H9 (cell line): Measurements from ENCODE around the gene PALM2AKAP2. TPM values are rescaled to one million over a fixed set of nuclear protein-coding genes. Genes with fewer than 3 reads are reported as not detected.

Experiments
- DNase-seq: peaks from one replicate; pipeline ENCODE4 v3.0.0-alpha.2; 2017
- H2AFZ ChIP-seq: one replicate; pipeline ENCODE4 v1.6.1; 2013; ENCODE audit warnings: mild to moderate bottlenecking, low read length, control low read depth, moderate library complexity
- H2AK5ac ChIP-seq: 2 replicates; pipeline ENCODE4 v1.6.1; 2013; ENCODE audit warnings: low read length, control low read depth, mixed read lengths; ENCODE audit not compliant: insufficient read length
- H2BK120ac ChIP-seq: one replicate; pipeline ENCODE4 v1.6.1; 2013; ENCODE audit warnings: low read depth, mild to moderate bottlenecking, low read length, control low read depth, inconsistent platforms; ENCODE audit not compliant: poor library complexity, severe bottlenecking
- H2BK12ac ChIP-seq: 2 replicates; pipeline ENCODE4 v1.6.1; 2013; ENCODE audit warnings: low read length, control low read depth, mixed read lengths, low read depth; ENCODE audit not compliant: insufficient read length
- H2BK15ac ChIP-seq: 2 replicates; pipeline ENCODE4 v1.6.1; 2013; ENCODE audit warnings: low read depth, low read length, control low read depth
- H2BK20ac ChIP-seq: one replicate; pipeline ENCODE4 v1.6.1; 2013; ENCODE audit warnings: low read depth, mild to moderate bottlenecking, low read length, control low read depth, inconsistent platforms; ENCODE audit not compliant: poor library complexity, severe bottlenecking
- H2BK5ac ChIP-seq: 2 replicates; pipeline ENCODE4 v1.6.1; 2013; ENCODE audit warnings: low read length, control low read depth, mixed read lengths; ENCODE audit not compliant: insufficient read length
- H3K14ac ChIP-seq: 2 replicates; pipeline ENCODE4 v1.6.1; 2013; ENCODE audit warnings: low read length, control low read depth; ENCODE audit not compliant: insufficient read depth
- H3K18ac ChIP-seq: 2 replicates; pipeline ENCODE4 v1.6.1; 2013; ENCODE audit warnings: low read depth, mild to moderate bottlenecking, mixed read lengths, low read length, control low read depth; ENCODE audit not compliant: insufficient read length
- H3K23ac ChIP-seq: 2 replicates; pipeline ENCODE4 v1.6.1; 2013; ENCODE audit warnings: low read length, control low read depth, mixed read lengths, low read depth; ENCODE audit not compliant: insufficient read length
- H3K23me2 ChIP-seq: 2 replicates; pipeline ENCODE4 v1.6.1; 2013; ENCODE audit warnings: low read depth, mild to moderate bottlenecking, mixed read lengths, low read length, control low read depth; ENCODE audit not compliant: insufficient read length, poor library complexity, severe bottlenecking
- H3K27ac ChIP-seq: 2 replicates; pipeline ENCODE4 v1.5.1; 2013; ENCODE audit warnings: low read length, control low read depth, mixed read lengths, low read depth; ENCODE audit not compliant: insufficient read length
- H3K27me3 ChIP-seq: 2 replicates; pipeline ENCODE4 v1.6.1; 2013; ENCODE audit warnings: low read length, control low read depth, inconsistent platforms; ENCODE audit not compliant: insufficient read depth
- H3K4ac ChIP-seq: 2 replicates; pipeline ENCODE4 v1.6.1; 2013; ENCODE audit warnings: low read depth, mild to moderate bottlenecking, control low read depth, inconsistent platforms, low read length, moderate library complexity
- H3K4me1 ChIP-seq: 2 replicates; pipeline ENCODE4 v1.6.1; 2013; ENCODE audit warnings: low read length, control low read depth, inconsistent platforms; ENCODE audit not compliant: insufficient read depth
- H3K4me2 ChIP-seq: 2 replicates; pipeline ENCODE4 v1.6.1; 2013; ENCODE audit warnings: low read length, control low read depth, mixed read lengths; ENCODE audit not compliant: insufficient read length, insufficient read depth
- H3K56ac ChIP-seq: 2 replicates; pipeline ENCODE4 v1.6.1; 2013; ENCODE audit warnings: low read depth, mild to moderate bottlenecking, mixed read lengths, low read length, control low read depth; ENCODE audit not compliant: insufficient read length
- H3K79me1 ChIP-seq: 2 replicates; pipeline ENCODE4 v1.6.1; 2013; ENCODE audit warnings: low read depth, mild to moderate bottlenecking, moderate library complexity, low read length, control low read depth, inconsistent platforms; ENCODE audit not compliant: insufficient read depth, poor library complexity, severe bottlenecking
- H3K79me2 ChIP-seq: 2 replicates; pipeline ENCODE4 v1.6.1; 2013; ENCODE audit warnings: low read length, control low read depth, inconsistent platforms; ENCODE audit not compliant: insufficient read depth
- H3K9ac ChIP-seq: 2 replicates; pipeline ENCODE4 v1.6.1; 2013; ENCODE audit warnings: low read length, control low read depth, mixed read lengths; ENCODE audit not compliant: insufficient read length; ENCODE audit errors: extremely low read depth
- H3K9me3 ChIP-seq: one replicate; pipeline ENCODE4 v1.6.1; 2013; ENCODE audit warnings: low read depth, low read length, inconsistent platforms; ENCODE audit not compliant: control insufficient read depth
- H3T11ph ChIP-seq: one replicate; pipeline ENCODE4 v1.6.1; 2013; ENCODE audit warnings: mild to moderate bottlenecking, low read length, control low read depth, inconsistent platforms
- H4K20me1 ChIP-seq: one replicate; pipeline ENCODE4 v1.6.1; 2013; ENCODE audit not compliant: control insufficient read depth, insufficient read length, insufficient read depth
- H4K5ac ChIP-seq: 2 replicates; pipeline ENCODE4 v1.6.1; 2013; ENCODE audit warnings: low read depth, mild to moderate bottlenecking, mixed read lengths, low read length, control low read depth; ENCODE audit not compliant: insufficient read length
- H4K8ac ChIP-seq: replicated peaks from 2 replicates; pipeline ENCODE4 v1.6.1; 2013; ENCODE audit warnings: low read length, control low read depth, mixed read lengths, low read depth; ENCODE audit not compliant: insufficient read length
- H4K91ac ChIP-seq: 2 replicates; pipeline ENCODE4 v1.6.1; 2013; ENCODE audit warnings: low read depth, mild to moderate bottlenecking, moderate library complexity, mixed read lengths, low read length, control low read depth; ENCODE audit not compliant: insufficient read length
- H3K27ac Mint-ChIP-seq, 3 experiments: 2 replicates in 2 of 3; 3 replicates in 1 of 3; pipeline ENCODE4 v1.8.0; 2020 to 2021; ENCODE audit warnings: mixed read lengths in 3 of 3, mild to moderate bottlenecking in 1 of 3, moderate library complexity in 1 of 3
- H3K27me3 Mint-ChIP-seq: 2 replicates; pipeline ENCODE4 v1.8.0; 2021; ENCODE audit warnings: low read depth, mild to moderate bottlenecking, moderate library complexity, mixed read lengths
- H3K36me3 Mint-ChIP-seq, 3 experiments: 2 replicates in 2 of 3; 3 replicates in 1 of 3; pipeline ENCODE4 v1.8.0; 2020 to 2021; ENCODE audit warnings: low read depth in 3 of 3, mixed read lengths in 3 of 3; ENCODE audit not compliant: insufficient read depth in 1 of 3
- H3K4me1 Mint-ChIP-seq, 2 experiments: 2 replicates each; pipeline ENCODE4 v1.8.0; 2020; ENCODE audit warnings: mixed read lengths in 2 of 2
- H3K4me3 Mint-ChIP-seq, 2 experiments: 2 replicates in 1 of 2; 3 replicates in 1 of 2; pipeline ENCODE4 v1.8.0; 2020 to 2021; ENCODE audit warnings: mild to moderate bottlenecking in 2 of 2, mixed read lengths in 2 of 2, moderate library complexity in 1 of 2
- H3K9me3 Mint-ChIP-seq, 2 experiments: 2 replicates in 1 of 2; 3 replicates in 1 of 2; pipeline ENCODE4 v1.8.0; 2020; ENCODE audit warnings: mild to moderate bottlenecking in 2 of 2, mixed read lengths in 2 of 2, moderate library complexity in 1 of 2
- CTCF ChIP-seq: fragments of 200-600 bp; sonication (generic); conservative IDR thresholded peaks from 3 replicates; pipeline ENCODE4 v1.8.0; 2021; ENCODE audit warnings: antibody characterized with exemption, mild to moderate bottlenecking
- WGBS: extraction: QIAGEN DNeasy Blood & Tissue Kit; methylation state at CpG from one replicate; pipeline ENCODE4 v1.1.7; 2013; ENCODE audit warnings: missing lambda C conversion rate, low lambda C conversion rate, mixed read lengths; ENCODE audit not compliant: insufficient read length; ENCODE audit errors: extremely low coverage; 5-methylcytosine and 5-hydroxymethylcytosine counted together
- total RNA-seq: library from RNA; stranded (reverse); gene quantifications from 2 replicates; pipeline ENCODE4 v1.2.1, GENCODE V29; 2021

The PALM2AKAP2 gene
- total RNA-seq, 1 experiment from 2014 or later = 3.6 TPM

GRCh38 chr9:109792951-109793546 lies 13.1 kb downstream of the PALM2AKAP2 start:
- Histone ChIP-seq H3K56ac (no peak overlapping the region), H2BK20ac (no peak overlapping the region), H3K79me2 (no peaks in the 10 kb centered on the region), H3K27me3 (no peaks in the 10 kb centered on the region), H2AFZ (no peak overlapping the region), H3K18ac (no peak overlapping the region), H4K8ac (no peak overlapping the region), H3K14ac (no peak overlapping the region), H3K23me2 (no peaks in the 10 kb centered on the region), H2BK12ac (no peak overlapping the region), H3K79me1 (no peaks in the 10 kb centered on the region), H3K4me1 (no peaks in the 10 kb centered on the region), H3K4me2 (no peak overlapping the region), H3K9me3 (no peaks in the 10 kb centered on the region), H2BK120ac (no peak overlapping the region), H3K23ac (no peak overlapping the region), H2AK5ac (no peak overlapping the region), H4K91ac (no peak overlapping the region), H3K4ac (no peak overlapping the region), H3K27ac (no peak overlapping the region), H3K9ac (no peak overlapping the region), H4K20me1 (no peaks in the 10 kb centered on the region), H3T11ph (no peak overlapping the region), H2BK5ac (no peak overlapping the region), H4K5ac (no peak overlapping the region), H2BK15ac (no peak overlapping the region)
- Mint-ChIP-seq H3K9me3 (no peaks in the 10 kb centered on the region), H3K36me3 (no peaks in the 10 kb centered on the region), H3K4me1 (peaks cover 0 to 2% of the 10 kb centered on the region in 2 experiments; a peak in 1 of 4 replicates), H3K27ac (no peak overlapping the region), H3K4me3 (no peak overlapping the region), H3K27me3 (no peaks in the 10 kb centered on the region)
- TF ChIP-seq CTCF = no peak
- WGBS = no CpG with 5 or more reads among the region's 1 CpG
- no peak for DNase-seq
